Activated CD8-positive, alpha-beta T cell treated with anti-CD3 and anti-CD28 coated beads, Interleukin-2, amount 10 ng/mL, durations not matched to agents 7 days and 5 days (primary cell): ENCODE data around the gene RNF144A. TPM values are rescaled to one million over a fixed set of nuclear protein-coding genes. Genes with fewer than 3 reads are reported as not detected.

ENCODE experiments used
- ATAC-seq: fragments of 150-1000 bp; cut with Tn5 transposase; one replicate; pipeline ENCODE4 v1.10.0; 2021; ENCODE audit warnings: moderate library complexity
- CTCF ChIA-PET: fragments of 350-600 bp; sonication (Branson Sonifier 250); formaldehyde crosslinking; loops from one replicate; lab custom pipeline; 2021; ENCODE audit warnings: antibody characterized with exemption; lab: Charles Lee
- POLR2A ChIA-PET: fragments of 350-600 bp; sonication (Branson Sonifier 250); formaldehyde crosslinking; loops from one replicate; lab custom pipeline; 2021; ENCODE audit warnings: antibody characterized with exemption; lab: Charles Lee
- DNase-seq: peaks from one replicate; pipeline ENCODE4 v3.0.0-alpha.2; 2020
- H3K27ac Mint-ChIP-seq: one replicate; pipeline ENCODE4 v1.8.0; 2021; ENCODE audit warnings: mild to moderate bottlenecking, mixed read lengths
- H3K27me3 Mint-ChIP-seq: one replicate; pipeline ENCODE4 v1.8.0; 2021; ENCODE audit warnings: low read depth, mixed read lengths
- H3K36me3 Mint-ChIP-seq: one replicate; pipeline ENCODE4 v1.8.0; 2021; ENCODE audit warnings: low read depth, mixed read lengths
- H3K4me1 Mint-ChIP-seq: one replicate; pipeline ENCODE4 v1.8.0; 2021; ENCODE audit warnings: low read depth, mixed read lengths
- H3K4me3 Mint-ChIP-seq: one replicate; pipeline ENCODE4 v1.8.0; 2021; ENCODE audit warnings: mild to moderate bottlenecking, mixed read lengths
- H3K9me3 Mint-ChIP-seq: one replicate; pipeline ENCODE4 v1.8.0; 2022; ENCODE audit warnings: mixed read lengths; ENCODE audit not compliant: insufficient read depth
- total RNA-seq, 2 experiments: library from RNA; stranded (reverse); gene quantifications; one replicate each; pipeline ENCODE4 v1.2.3, GENCODE V29; 2021

RNF144A gene
- total RNA-seq, 2 experiments from 2014 or later: 76.9 to 87.0 TPM

- no peak for ATAC-seq
- ChIA-PET CTCF (interaction anchor here (1.1 kb wide), 1 partner anchor 112 kb away, joined by 4 read pairs; no protein-coding TSS in a partner anchor), POLR2A (no interaction called here)
- peaks cover 10% of the 10 kb centered on the region for H3K4me1 Mint-ChIP-seq
- H3K9me3 Mint-ChIP-seq: no peaks in the 10 kb centered on the region
- no peaks in the 10 kb centered on the region for H3K27me3 Mint-ChIP-seq
- peak overlapping the region; percentile 37 for H3K27ac Mint-ChIP-seq
- no peak overlapping the region for H3K4me3 Mint-ChIP-seq
- no peak for DNase-seq
- H3K36me3 Mint-ChIP-seq: peaks cover 26% of the 10 kb centered on the region
These were observed 92.1 kb downstream of the RNF144A start for GRCh38 chr2:7009207-7009911.

GRCh38 chr2:7010391-7011054, 93.3 kb downstream of the RNF144A start:
- ChIA-PET POLR2A (no interaction called here), CTCF (interaction anchor here (1.6 to 2.1 kb wide), 2 partner anchors 87 to 114 kb away, joined by 5 to 7 read pairs; no protein-coding TSS in a partner anchor)
- H3K4me1 Mint-ChIP-seq: peaks cover 12% of the 10 kb centered on the region
- no peaks in the 10 kb centered on the region for H3K27me3 Mint-ChIP-seq
- H3K27ac Mint-ChIP-seq: peak overlapping the region; percentile 14
- no peak overlapping the region for H3K4me3 Mint-ChIP-seq
- ATAC-seq (no peak), DNase-seq (no peak)
- peaks cover 28% of the 10 kb centered on the region for H3K36me3 Mint-ChIP-seq
- H3K9me3 Mint-ChIP-seq: no peaks in the 10 kb centered on the region

GRCh38 chr2:7011356-7012083, 94.3 kb downstream of the RNF144A start:
- no peak overlapping the region for H3K4me3 Mint-ChIP-seq
- no peaks in the 10 kb centered on the region for H3K9me3 Mint-ChIP-seq
- no peaks in the 10 kb centered on the region for H3K27me3 Mint-ChIP-seq
- peaks cover 31% of the 10 kb centered on the region for H3K36me3 Mint-ChIP-seq
- no peak overlapping the region for H3K27ac Mint-ChIP-seq
- POLR2A ChIA-PET: interaction anchor here (0.6 kb wide), 1 partner anchor 89 kb away, joined by 3 read pairs; no protein-coding TSS in a partner anchor
- CTCF ChIA-PET: interaction anchor here (0.7 to 2.1 kb wide), 4 partner anchors 13 to 115 kb away, joined by 3 to 7 read pairs (median 6); no protein-coding TSS in a partner anchor
- ATAC-seq (no peak), DNase-seq (no peak)
- H3K4me1 Mint-ChIP-seq: peaks cover 12% of the 10 kb centered on the region

- ChIA-PET CTCF (interaction anchor here (1.3 to 4.7 kb wide), 4 partner anchors 32 to 116 kb away, joined by 5 to 37 read pairs (median 6); no protein-coding TSS in a partner anchor), POLR2A (no interaction called here)
- ATAC-seq: no peak
- DNase-seq: no peak
- Mint-ChIP-seq H3K36me3 (peaks cover 33% of the 10 kb centered on the region), H3K27ac (no peak overlapping the region), H3K27me3 (no peaks in the 10 kb centered on the region), H3K4me3 (no peak overlapping the region), H3K9me3 (no peaks in the 10 kb centered on the region), H3K4me1 (peaks cover 12% of the 10 kb centered on the region)
These were observed 95.0 kb downstream of the RNF144A start for GRCh38 chr2:7012141-7012764.

GRCh38 chr2:7013471-7014160, 96.4 kb downstream of the RNF144A start:
- no peak for ATAC-seq
- ChIA-PET POLR2A (interaction anchor here (1.1 kb wide), 1 partner anchor 148 kb away, joined by 3 read pairs; the partner anchor contains the start of gene CMPK2), CTCF (interaction anchor here (1.0 to 4.7 kb wide), 14 partner anchors 9 to 188 kb away, joined by 3 to 37 read pairs (median 4); no protein-coding TSS in a partner anchor)
- peaks cover 12% of the 10 kb centered on the region for H3K4me1 Mint-ChIP-seq
- H3K4me3 Mint-ChIP-seq: no peak overlapping the region
- H3K27me3 Mint-ChIP-seq: no peaks in the 10 kb centered on the region
- H3K9me3 Mint-ChIP-seq: no peaks in the 10 kb centered on the region
- no peak for DNase-seq
- H3K27ac Mint-ChIP-seq: no peak overlapping the region
- H3K36me3 Mint-ChIP-seq: peaks cover 33% of the 10 kb centered on the region

- ChIA-PET POLR2A (interaction anchor here (1.1 to 1.3 kb wide), 2 partner anchors 15 to 149 kb away, joined by 3 read pairs; partner anchors contain the start of gene CMPK2), CTCF (interaction anchor here (0.6 to 4.7 kb wide), 18 partner anchors 8 to 189 kb away, joined by 3 to 37 read pairs (median 4); no protein-coding TSS in a partner anchor)
- ATAC-seq (peak; percentile 54), DNase-seq (peak; percentile 32)
- Mint-ChIP-seq H3K36me3 (peaks cover 38% of the 10 kb centered on the region), H3K27me3 (no peaks in the 10 kb centered on the region), H3K9me3 (no peaks in the 10 kb centered on the region), H3K27ac (no peak overlapping the region), H3K4me1 (peaks cover 12% of the 10 kb centered on the region), H3K4me3 (no peak overlapping the region)
These were observed 97.0 kb downstream of the RNF144A start for GRCh38 chr2:7014174-7014640.

- H3K27ac Mint-ChIP-seq: peak overlapping the region; percentile 40
These were observed 98.1 kb downstream of the RNF144A start for GRCh38 chr2:7015007-7015950.

GRCh38 chr2:7016148-7016547, 98.9 kb downstream of the RNF144A start:
- Mint-ChIP-seq H3K9me3 (no peaks in the 10 kb centered on the region), H3K27ac (no peak overlapping the region), H3K27me3 (no peaks in the 10 kb centered on the region), H3K4me1 (peaks cover 10% of the 10 kb centered on the region), H3K36me3 (peaks cover 51% of the 10 kb centered on the region), H3K4me3 (no peak overlapping the region)
- no peak for ATAC-seq
- POLR2A ChIA-PET: no interaction called here
- DNase-seq: no peak
- CTCF ChIA-PET: interaction anchor here (4.7 kb wide), 1 partner anchor 120 kb away, joined by 37 read pairs; no protein-coding TSS in a partner anchor

More at GRCh38 chr2:7015007-7015950, 98.1 kb downstream of the RNF144A start:
- ChIA-PET CTCF (interaction anchor here (0.6 to 4.7 kb wide), 14 partner anchors 7 to 190 kb away, joined by 3 to 37 read pairs (median 4); no protein-coding TSS in a partner anchor), POLR2A (interaction anchor here (1.1 to 1.3 kb wide), 2 partner anchors 14 to 150 kb away, joined by 3 read pairs; partner anchors contain the start of gene CMPK2)
- Mint-ChIP-seq H3K36me3 (peaks cover 44% of the 10 kb centered on the region), H3K4me3 (no peak overlapping the region), H3K27me3 (no peaks in the 10 kb centered on the region), H3K4me1 (peaks cover 12% of the 10 kb centered on the region), H3K9me3 (no peaks in the 10 kb centered on the region)
- ATAC-seq: no peak
- no peak for DNase-seq

- Mint-ChIP-seq H3K9me3 (no peaks in the 10 kb centered on the region), H3K27me3 (no peaks in the 10 kb centered on the region), H3K4me3 (no peak overlapping the region), H3K4me1 (peaks cover 10% of the 10 kb centered on the region), H3K27ac (peak overlapping the region; percentile 11), H3K36me3 (peaks cover 56% of the 10 kb centered on the region)
- ChIA-PET CTCF (interaction anchor here (4.7 kb wide), 1 partner anchor 120 kb away, joined by 37 read pairs; no protein-coding TSS in a partner anchor), POLR2A (no interaction called here)
- ATAC-seq (no peak), DNase-seq (no peak)
These were observed 99.5 kb downstream of the RNF144A start for GRCh38 chr2:7016601-7017211.
